Measurements from ENCODE around the gene HOXC6. TPM values are rescaled to one million over a fixed set of nuclear protein-coding genes. Genes with fewer than 3 reads are reported as not detected.

The HOXC6 gene
- polyA plus RNA-seq, 1 donor, result 16.3 TPM

DNA sequence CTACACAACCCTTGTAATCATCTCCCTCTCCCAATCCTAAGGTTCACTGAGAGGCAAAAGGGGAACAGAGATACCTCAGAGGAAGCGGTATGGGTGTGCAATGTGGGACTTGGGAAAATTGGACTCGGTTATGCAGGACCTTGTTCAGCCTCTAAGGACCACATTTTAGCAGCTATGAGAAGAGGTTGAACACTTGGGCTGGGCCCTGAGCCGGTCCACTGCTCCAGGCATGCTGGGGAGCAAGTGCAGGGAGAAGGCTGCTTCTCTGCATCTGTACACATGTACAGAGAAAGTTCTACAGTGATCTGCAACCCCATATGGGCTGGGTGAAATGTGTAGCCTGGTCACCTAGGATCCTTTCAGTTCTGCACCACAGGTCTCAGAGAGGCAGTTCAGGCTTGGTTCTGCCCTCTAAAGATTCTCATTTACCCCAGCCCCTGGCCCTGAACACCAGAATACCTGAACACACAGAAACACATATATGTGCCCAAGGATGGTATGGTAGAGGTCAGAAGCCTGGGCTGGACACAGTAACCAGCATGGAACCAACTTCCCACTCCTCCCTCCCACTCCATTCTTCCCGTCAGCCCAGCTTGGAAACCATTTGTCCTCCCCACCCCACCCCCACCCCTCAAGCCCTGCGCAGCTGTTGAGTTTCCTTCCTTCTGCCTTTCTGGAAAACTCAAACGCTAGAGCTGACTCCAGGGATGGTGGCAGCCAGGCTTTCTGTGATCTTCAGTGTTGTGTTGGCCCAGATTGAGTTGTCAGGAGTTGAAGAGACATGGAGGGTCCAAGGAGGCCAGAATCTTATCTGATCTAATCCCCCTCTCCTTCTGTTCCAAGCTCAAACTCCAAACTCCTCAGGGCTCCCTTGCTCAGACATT is 15.0 kb downstream of the HOXC6 start:
- DNase-seq, result no peak

DNA sequence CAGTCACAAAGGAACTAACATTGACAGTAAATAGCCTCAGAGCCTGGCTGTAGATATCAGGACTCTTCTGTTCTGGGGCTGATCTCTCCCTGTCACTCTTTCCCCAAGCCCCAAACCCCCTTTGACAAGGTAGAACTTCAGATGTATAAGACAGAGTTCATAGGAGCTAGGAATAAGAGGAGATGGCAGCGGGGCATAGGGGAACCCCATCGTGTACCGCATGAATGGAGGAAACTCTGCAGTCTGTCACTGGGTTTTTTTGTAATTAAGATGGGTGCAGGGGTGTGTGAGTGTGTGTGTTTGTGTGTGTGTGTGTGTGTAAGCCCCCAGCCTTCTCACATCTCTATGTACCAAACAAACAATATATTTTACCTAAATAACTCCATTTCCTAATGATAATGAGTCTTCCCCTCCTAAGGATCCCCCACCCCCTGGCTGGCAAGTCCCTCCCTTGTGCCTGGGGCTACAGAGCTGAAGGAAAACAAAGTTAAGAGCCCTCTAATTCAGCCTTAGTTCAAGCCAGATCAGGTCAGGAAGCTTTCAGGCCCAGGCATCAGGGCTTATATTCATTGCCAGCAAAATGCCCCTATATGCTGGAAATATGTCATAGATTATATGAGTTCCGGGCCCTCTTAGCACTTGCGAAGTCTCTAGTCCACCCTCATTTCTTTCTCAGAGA is 16.3 kb downstream of the HOXC6 start:
- no peak for DNase-seq

DNA sequence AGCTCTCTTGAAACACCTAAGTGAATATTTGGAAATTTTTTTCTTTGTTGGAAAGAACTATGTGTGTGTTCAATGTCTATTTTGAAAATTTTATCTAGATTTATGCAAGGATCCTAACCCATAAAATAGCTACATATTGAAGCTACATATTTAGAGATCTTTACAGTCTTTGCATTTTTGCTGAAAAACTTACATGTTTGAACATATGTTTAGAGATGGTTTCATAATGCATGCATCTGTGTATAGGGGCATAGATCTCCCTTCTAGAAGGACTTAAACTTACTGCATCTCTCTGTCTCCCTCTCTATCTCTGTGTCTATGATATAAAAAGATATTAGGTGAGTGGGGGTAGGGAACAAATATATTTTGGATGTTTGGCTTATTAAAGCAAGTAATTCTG is 17.2 kb downstream of the HOXC6 start:
- DNase-seq, result no peak

DNA sequence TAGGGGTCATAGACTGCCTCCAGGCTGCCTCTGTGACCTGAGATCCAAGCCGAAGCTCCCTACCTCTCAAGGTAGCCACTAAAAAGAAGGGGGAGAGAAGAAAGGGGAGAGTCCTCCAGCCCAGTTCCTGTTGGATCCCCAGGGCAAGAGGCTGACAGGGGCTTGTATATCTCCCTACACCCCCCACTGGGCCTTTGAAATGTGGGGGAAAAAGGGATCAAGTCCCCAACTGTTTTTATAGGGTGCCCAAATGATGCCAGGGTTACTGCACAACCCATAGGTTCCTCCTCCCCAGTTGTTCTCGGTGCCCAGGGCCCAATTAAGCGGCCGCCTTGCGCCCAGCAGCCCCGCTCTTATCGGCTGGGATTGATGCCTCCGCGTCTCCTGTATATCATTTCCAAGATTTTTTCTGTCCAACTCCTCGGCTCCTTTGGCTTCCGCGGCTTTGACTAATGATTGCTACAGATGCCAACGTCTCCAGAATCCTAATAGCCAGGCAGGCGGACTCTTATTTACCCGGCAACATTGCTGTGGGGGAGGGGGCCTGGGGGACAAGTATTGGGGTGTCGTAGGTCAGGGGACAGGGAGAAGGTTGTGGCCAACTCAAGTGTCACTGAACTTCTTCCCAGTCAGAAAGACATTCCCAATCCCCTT is 17.8 kb downstream of the HOXC6 start:
- no peak for DNase-seq

DNA sequence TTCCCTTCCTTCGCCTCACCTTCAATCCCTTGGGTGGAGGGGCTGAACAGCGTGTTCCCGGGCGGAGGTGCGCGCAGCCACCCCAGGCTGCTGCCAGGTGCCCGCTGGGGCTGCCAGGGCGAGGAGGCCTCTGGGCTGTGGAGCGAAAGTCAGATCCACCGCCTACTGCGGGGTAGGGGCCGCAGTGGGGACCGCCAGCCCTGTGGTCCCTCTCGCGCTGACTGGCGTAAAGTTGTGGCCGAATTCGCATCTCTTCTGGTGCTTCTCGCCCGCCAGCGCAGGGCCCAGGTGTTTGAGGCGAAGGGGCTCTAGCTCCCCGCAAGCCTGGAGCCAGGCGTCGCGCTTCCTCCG is 18.5 kb downstream of the HOXC6 start:
- DNase-seq, result no peak

DNA sequence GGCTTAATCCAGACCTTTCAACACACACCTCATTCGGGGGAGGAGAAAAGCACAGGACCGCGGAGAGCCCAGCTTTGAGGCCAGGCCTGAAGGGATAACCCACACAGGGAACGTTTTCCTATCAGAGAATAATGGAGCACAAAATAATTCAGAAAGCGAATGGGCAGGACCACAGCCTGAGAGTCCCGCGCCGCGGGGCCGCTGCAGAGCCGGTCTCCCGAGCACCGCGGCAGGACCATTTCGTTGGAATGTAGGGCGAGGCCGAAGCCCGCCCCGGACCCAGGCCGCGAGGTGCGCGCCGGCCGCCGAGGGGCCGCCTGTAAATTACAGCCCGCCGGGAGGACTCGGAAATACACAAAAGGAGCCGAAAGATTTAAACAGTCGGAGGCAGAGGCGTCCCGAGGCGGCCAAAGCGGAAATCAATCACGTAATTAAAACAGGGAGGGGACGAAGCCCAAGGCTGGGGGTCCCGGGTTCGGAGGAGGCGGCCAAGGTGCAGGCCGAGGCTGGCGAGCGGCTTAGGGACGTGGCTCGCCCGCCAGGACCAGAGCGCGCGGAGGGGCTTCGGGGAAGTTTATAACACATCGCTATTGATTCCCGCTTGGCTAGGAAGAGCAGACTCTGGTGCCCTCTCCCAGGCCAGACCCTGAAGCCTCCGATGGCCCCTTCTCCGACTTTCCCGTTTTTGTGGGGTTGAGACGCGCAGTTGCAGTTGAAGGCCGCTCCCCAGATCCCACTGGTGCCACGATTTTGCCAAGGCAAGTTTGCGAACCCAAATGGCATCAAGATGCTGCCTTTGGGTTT is 19.1 kb downstream of the HOXC6 start:
- DNase-seq, result no peak

DNA sequence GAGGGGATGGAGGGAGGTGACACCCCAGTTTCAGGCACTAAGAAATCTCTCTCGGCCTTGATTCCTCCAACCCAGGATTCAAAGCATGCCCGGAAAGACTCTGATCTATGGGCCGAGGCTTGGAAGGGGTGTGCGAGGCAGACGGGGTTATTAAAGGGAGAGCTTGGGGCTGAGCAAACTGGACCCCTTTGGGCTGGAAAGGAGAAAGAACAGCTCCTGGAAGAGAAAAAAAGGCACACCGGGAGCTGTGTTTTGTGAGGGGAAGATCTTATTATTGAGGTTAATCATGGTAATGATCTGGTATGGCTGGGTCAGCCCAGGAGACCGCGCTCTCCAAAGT is 19.7 kb downstream of the HOXC6 start:
- DNase-seq, result no peak

DNA sequence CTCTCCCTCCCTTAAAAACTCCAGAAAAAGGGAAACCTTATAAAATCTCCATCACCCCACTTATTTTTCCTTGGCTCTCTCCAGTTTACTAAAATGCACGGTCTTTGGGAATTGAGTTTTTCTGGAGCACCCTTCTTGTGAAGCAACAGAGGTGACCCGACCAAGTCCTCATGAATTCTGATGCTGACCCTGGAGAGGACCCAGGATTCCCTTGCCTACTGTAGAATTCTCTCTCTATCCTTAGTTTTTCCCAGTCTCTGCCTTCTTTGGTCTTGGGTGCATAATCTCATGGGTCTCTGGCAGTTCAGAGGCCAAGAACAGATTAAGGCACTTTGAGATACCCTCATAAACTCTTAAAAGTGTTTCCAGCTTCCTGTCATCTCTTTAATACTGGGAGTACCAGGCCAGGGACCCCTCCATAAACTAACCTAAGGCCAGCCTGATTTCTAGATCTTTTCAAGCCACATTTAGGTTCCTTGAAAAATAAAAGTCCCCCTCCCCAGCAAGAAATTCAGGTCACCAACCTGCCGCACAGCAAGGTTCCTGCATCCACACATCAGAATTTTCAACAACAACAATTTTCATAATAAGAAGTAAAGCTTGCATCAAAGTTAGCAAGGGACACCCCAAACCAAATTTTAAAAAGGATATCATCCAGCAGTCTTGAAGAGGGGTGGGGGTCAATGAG is 20.3 kb downstream of the HOXC6 start:
- DNase-seq, result no peak

DNA sequence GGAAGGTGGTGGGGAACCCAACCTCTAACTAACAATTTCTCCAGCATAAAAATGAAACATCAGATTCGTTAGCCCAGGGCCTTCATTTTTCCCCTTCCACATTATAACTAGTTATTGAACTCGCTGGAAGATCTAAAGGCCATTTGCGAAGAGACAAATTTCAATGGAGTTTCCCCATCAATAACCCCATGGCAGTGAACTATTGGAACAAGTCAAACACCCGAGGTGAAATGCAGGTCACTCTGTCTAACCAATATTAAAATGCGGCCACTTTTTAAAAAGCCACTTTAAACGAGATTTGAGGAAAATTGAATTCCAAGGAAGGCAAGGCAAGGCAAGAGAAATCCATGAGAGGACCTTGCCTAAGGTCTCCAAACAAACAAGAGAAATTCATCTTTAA is 20.9 kb downstream of the HOXC6 start:
- DNase-seq, result no peak

DNA sequence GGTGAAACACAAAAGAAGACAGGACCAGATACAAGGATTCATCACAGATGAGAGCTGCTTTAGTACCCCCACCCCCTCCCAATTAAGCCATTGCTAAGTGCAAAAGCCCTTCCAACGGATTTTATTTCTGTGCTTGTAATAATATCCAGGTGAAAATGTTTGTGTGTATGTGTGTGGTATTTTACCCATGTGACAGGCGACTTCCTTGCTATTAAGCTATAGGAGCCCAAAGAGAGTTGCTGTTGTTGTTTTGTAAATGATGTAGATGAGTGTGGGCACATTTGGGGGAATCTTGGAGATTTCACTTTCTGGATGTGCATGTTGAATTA is 22.2 kb downstream of the HOXC6 start:
- no peak for DNase-seq

DNA sequence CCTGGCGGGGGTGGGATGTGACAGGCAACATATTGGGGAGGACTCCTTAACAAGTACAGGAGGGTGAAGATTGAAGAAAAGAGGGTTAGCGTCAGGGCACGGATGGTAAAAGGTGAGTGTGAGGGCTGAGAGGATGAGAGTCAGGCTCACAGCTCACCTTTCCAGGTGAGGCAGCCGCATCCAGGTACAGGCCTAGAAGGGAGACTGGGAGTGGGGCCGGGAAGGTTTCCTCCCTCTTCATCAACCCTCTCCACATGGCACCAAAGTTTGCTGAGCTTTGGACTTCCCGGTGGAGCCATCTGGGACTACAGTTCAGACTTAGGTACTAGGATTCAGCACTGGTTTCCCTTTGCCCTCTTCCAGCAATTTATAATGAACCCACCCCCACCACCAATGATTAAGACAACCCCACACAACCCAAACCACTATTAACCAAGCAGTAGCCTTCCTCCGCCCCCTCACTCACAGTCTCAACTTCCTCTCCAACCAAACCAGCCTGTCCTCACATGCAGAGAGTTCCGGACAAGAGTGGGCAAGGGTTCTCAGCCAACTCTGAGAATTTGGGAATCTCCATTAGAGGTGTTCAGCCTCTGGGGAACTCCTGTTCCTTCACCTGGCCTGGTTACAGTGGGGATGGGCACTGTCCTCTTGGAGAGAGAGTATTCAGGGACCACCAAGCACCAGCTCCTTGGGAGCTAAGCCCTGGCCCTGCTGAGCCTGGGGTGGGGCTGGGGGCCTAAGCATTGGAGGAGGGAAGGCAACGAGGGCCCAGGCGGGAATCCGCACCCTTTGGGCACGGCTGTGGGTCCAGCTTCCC is 23.0 kb downstream of the HOXC6 start:
- no peak for DNase-seq

DNA sequence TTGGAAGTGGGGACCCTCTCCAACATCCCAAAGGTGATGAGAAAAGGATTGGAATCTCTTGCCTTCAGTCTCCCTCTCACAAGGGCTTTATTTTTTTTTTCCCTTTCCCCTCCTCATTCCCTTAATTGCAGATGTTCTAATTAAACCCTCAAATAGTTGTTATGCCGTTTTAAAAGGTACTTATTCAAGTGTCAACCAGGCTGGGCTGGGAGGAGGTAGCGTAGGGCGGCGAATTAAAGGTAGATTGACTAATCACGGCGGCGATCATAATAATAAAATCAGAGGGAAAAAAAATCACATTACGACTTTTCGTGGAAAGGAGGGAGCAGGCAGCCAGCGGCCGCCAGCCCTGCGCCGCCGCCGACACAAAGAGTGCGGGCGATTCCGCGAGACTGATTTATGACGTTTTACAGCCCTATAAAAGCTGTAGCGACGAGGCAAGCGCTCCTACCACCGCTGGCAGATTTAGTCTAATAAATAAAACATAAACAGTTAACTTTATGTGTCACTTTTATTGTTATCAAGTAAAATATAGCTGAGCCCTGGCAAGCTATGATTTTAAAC is 23.7 kb downstream of the HOXC6 start:
- DNase-seq, result no peak

DNA sequence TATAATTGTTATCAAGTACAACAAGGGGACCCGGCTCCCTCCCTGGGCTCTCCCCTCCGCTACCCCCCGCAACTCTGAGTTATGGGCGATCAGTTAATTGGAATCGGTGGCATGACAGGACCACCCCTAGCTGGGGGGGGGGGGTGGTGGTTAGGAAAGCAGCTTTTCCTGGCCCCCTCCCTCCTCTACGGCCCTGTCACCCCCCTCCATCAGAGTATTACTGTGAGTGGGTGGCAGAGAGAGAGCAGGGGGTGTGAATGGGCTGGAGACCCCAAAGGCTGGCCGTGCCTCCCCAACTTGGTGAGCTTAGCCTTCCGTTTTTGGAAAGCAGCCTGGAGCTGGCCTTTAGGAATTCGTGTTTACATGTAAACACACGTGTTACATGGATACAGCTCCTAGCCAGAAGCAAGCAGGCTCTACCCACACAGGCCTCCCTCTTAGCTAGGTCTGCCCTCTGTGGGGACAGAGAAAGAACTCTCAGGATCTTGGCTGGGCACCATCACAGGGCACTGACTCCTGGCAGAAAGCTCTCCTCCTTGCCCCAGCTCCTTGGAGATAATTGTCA is 24.3 kb downstream of the HOXC6 start:
- DNase-seq, result no peak

DNA sequence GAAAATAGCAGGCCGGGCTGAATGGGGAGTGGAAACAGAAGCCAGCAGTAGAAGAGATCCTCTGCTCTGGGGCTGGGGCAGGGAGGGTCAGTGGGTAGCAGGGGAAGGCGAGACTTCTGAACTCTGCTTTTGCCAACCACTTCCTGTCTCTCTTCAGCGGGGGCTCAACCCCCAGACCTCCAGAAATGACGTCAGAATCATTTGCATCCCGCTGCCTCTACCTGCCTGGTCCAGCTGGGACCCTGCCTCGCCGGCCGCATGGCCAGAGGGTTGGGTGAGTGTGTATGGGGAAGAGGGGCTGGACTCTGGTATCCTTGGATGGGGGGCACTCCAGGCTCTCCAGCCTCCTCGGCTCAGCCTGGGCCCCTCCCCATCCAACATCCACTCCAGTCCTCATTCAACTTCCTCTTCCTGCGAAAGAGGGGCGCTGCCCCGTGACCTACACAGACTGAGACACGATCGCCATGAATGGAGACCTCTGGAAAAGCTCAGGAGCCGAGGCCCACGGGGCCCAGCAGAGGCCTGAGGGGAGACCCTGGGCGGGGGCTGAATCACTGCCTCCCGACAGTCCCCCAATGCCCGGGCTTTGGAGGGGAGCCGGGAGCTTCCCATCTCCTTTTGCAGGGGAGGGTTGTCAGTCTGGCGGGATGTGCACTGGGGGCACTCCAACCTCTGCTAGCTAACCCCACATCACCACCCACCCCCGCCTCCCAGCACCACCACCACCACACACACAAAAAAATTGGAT is 24.9 kb downstream of the HOXC6 start:
- DNase-seq, result no peak

DNA sequence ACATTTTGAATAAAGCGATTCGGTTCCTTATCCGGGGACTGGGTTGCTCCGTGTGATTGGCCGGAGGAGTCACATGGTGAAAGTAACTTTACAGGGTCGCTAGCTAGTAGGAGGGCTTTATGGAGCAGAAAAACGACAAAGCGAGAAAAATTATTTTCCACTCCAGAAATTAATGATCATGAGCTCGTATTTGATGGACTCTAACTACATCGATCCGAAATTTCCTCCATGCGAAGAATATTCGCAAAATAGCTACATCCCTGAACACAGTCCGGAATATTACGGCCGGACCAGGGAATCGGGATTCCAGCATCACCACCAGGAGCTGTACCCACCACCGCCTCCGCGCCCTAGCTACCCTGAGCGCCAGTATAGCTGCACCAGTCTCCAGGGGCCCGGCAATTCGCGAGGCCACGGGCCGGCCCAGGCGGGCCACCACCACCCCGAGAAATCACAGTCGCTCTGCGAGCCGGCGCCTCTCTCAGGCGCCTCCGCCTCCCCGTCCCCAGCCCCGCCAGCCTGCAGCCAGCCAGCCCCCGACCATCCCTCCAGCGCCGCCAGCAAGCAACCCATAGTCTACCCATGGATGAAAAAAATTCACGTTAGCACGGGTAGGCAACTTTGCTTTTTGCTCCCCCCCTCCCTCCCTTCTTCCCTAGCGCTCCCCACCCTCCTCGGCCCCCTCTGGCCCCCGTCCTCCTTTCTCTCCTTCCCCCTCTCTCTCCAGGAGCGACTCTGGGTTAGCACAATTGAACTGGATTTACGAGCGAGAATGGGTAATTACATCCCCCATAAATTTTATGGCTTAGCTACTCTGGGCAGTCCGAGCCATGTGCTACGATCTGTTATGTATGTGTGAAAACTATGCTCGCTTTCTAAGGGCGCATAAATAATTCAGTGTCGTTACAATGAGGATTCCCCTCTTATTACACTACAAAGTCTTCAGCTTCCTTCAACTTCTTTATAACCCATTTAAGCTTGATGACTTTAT is 25.8 kb downstream of the HOXC6 start, which contains the start of gene HOXC4:
HOXC4 (plus strand) TSS at position 85 of the 991 bp plus-strand sequence; CDS start at position 173, 88 bp downstream.
- DNase-seq, result no peak

DNA sequence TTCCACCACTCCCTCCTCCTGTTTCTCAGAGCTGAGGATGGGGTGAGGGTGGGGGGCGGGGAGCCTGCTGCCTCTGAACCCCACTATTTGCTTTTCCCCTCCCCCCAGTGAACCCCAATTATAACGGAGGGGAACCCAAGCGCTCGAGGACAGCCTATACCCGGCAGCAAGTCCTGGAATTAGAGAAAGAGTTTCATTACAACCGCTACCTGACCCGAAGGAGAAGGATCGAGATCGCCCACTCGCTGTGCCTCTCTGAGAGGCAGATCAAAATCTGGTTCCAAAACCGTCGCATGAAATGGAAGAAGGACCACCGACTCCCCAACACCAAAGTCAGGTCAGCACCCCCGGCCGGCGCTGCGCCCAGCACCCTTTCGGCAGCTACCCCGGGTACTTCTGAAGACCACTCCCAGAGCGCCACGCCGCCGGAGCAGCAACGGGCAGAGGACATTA is 26.5 kb downstream of the HOXC6 start:
- DNase-seq, result no peak

DNA sequence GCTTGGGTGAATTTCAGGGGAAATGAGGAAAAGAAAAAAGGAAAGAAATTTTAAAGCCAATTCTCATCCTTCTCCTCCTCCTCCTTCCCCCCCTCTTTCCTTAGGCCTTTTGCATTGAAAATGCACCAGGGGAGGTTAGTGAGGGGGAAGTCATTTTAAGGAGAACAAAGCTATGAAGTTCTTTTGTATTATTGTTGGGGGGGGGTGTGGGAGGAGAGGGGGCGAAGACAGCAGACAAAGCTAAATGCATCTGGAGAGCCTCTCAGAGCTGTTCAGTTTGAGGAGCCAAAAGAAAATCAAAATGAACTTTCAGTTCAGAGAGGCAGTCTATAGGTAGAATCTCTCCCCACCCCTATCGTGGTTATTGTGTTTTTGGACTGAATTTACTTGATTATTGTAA is 27.3 kb downstream of the HOXC6 start:
- no peak for DNase-seq

DNA sequence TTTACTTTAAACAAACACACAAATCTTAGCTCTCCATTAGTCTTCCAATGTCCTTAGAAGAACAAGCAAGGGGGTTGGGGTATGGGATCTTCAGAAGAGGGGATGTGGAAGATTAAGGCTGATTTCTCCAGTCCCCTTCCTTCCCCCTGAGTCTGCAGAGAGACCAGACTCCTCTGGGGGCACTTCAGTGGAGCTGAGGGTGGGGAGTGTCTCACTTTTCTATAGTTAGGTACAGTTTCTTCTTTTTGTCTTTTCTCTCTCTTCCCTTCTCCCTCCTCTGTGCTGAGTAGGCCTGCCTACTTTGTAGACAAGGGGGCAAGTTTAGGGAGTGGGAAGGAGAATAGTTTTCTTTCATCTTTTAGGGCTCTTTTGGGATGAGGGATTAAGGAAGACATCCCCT is 27.9 kb downstream of the HOXC6 start:
- DNase-seq, result no peak
